ENCODE measurements around the gene ITGA6. TPM values are rescaled to one million over a fixed set of nuclear protein-coding genes. Genes with fewer than 3 reads are reported as not detected.

The ITGA6 gene
- total RNA-seq, 1 donor from 2014 or later = 35.3 TPM

DNA sequence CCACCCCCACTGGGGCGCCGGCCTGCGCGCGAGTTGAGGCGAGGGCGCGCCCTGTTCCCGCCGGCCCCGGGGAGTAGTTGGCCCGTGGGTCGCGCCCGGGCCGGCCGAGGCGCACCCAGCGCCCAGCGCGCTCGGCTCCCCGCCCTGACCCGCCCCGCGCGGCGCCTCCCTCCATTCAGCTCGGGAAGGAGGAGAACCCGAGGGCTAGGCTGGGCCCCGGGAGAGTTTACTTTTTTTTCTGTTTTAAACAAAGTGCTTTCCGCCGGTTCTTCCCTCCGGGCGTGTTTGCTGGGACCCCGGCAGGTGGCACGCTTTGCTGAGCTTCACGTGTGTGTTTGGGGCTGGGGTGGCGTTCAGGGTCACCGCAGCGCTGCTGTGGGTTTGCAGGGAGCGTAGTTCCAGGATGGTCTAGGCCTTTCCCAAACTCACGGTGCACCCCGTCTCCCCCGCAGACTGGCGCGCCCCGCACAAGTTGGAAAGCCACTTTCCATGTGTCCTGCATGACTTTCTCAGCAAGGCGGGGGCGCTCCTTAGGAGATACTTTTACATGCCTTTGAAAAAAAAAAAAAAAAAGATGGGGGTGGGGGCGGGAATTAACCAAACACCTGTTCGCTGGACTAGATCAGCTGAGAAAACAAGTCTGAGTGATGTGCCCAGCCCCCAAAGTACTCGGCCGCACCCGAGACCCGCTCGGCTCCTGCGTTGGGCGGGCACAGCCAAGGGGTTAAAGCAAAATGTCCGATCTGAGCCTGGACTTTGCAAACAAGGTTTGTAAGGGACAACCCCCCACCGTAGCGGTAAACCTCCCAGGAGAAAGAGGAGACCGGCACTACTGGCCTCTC, 825 bp downstream of the ITGA6 start:
- H4K20me1 ChIP-seq (ENCODE audit: insufficient read depth, low read length) = no peaks in the 10 kb centered on the region
- H3K27me3 ChIP-seq (ENCODE audit: insufficient read depth, low read length) = peaks cover 4% of the 10 kb centered on the region
- Mint-ChIP-seq H3K27ac (ENCODE audit: unreplicated experiment) (no peak overlapping the region), H3K9me3 (ENCODE audit: unreplicated experiment) (no peaks in the 10 kb centered on the region), H3K36me3 (ENCODE audit: low read depth, unreplicated experiment) (no peaks in the 10 kb centered on the region), H3K4me3 (ENCODE audit: unreplicated experiment) (peak overlapping the region; percentile 85), H3K27me3 (ENCODE audit: low read depth, unreplicated experiment) (peaks cover 12% of the 10 kb centered on the region), H3K4me1 (ENCODE audit: low read depth, unreplicated experiment) (peaks cover 16% of the 10 kb centered on the region)
- peak overlapping the region; percentile 78 for H3K9ac ChIP-seq (ENCODE audit: low read length)
- H3K4me1 ChIP-seq (ENCODE audit: insufficient read depth, low read length) = peaks cover 21% of the 10 kb centered on the region
- peak overlapping the region; percentile 44 for H3K27ac ChIP-seq (ENCODE audit: low read depth, low read length)
- no peaks in the 10 kb centered on the region for H3K36me3 ChIP-seq (ENCODE audit: insufficient read depth, low read length)
- peaks cover 21% of the 10 kb centered on the region for H3K79me2 ChIP-seq (ENCODE audit: insufficient read depth, low read length)
- peak overlapping the region; percentile 73 for H3K4me3 ChIP-seq (ENCODE audit: insufficient read depth, low read depth, low read length)
- no peak for TF ChIP-seq EZH2 (IDR thresholded peaks at IDR 0.05; ENCODE audit: insufficient read depth, low read length)
- TF ChIP-seq, protein P1, sequence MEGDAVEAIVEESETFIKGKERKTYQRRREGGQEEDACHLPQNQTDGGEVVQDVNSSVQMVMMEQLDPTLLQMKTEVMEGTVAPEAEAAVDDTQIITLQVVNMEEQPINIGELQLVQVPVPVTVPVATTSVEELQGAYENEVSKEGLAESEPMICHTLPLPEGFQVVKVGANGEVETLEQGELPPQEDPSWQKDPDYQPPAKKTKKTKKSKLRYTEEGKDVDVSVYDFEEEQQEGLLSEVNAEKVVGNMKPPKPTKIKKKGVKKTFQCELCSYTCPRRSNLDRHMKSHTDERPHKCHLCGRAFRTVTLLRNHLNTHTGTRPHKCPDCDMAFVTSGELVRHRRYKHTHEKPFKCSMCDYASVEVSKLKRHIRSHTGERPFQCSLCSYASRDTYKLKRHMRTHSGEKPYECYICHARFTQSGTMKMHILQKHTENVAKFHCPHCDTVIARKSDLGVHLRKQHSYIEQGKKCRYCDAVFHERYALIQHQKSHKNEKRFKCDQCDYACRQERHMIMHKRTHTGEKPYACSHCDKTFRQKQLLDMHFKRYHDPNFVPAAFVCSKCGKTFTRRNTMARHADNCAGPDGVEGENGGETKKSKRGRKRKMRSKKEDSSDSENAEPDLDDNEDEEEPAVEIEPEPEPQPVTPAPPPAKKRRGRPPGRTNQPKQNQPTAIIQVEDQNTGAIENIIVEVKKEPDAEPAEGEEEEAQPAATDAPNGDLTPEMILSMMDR (IDR thresholded peaks at IDR 0.05; ENCODE audit: insufficient read depth, low read depth, low read length) = no peak
- peak overlapping the region; percentile 93 for H2AFZ ChIP-seq (ENCODE audit: low read depth, low read length)
- FAIRE-seq = no peak
- no peaks in the 10 kb centered on the region for H3K9me3 ChIP-seq (ENCODE audit: insufficient read depth, low read depth, low read length)
- DNase-seq (ENCODE audit: low read depth) = no peak
- peak overlapping the region; percentile 92 for H3K4me2 ChIP-seq (ENCODE audit: low read length)

DNA sequence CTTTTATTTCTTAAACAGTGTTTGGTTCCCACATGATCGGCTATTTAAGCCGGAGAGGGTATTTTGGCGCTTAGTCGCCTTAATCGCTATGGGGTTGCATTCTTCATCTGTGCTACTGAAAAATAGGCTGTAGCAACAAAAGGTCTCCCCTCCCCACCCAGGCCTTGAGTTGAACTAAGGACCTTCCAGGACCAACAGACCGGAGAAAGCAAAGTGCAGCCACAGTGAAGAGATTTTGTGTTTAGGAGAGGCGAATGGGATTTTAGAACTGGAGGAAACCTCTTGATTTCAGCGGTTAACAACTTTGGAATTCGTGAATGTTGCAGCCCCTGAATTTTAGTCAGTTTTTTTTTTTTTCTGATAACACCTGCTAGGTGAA, 1.4 kb downstream of the ITGA6 start:
- Mint-ChIP-seq H3K27me3 (ENCODE audit: low read depth, unreplicated experiment) (peaks cover 12% of the 10 kb centered on the region), H3K4me3 (ENCODE audit: unreplicated experiment) (peak overlapping the region; percentile 85), H3K27ac (ENCODE audit: unreplicated experiment) (no peak overlapping the region), H3K36me3 (ENCODE audit: low read depth, unreplicated experiment) (no peaks in the 10 kb centered on the region), H3K9me3 (ENCODE audit: unreplicated experiment) (no peaks in the 10 kb centered on the region), H3K4me1 (ENCODE audit: low read depth, unreplicated experiment) (peaks cover 16% of the 10 kb centered on the region)
- no peaks in the 10 kb centered on the region for H4K20me1 ChIP-seq (ENCODE audit: insufficient read depth, low read length)
- peak overlapping the region; percentile 73 for H3K4me3 ChIP-seq (ENCODE audit: insufficient read depth, low read depth, low read length)
- peak overlapping the region; percentile 78 for H3K9ac ChIP-seq (ENCODE audit: low read length)
- H2AFZ ChIP-seq (ENCODE audit: low read depth, low read length) = peak overlapping the region; percentile 93
- peak overlapping the region; percentile 31 for H3K27ac ChIP-seq (ENCODE audit: low read depth, low read length)
- H3K9me3 ChIP-seq (ENCODE audit: insufficient read depth, low read depth, low read length) = no peaks in the 10 kb centered on the region
- no peaks in the 10 kb centered on the region for H3K36me3 ChIP-seq (ENCODE audit: insufficient read depth, low read length)
- H3K4me1 ChIP-seq (ENCODE audit: insufficient read depth, low read length) = peaks cover 21% of the 10 kb centered on the region
- no peak for DNase-seq (ENCODE audit: low read depth)
- no peak for FAIRE-seq
- H3K79me2 ChIP-seq (ENCODE audit: insufficient read depth, low read length) = peaks cover 27% of the 10 kb centered on the region
- TF ChIP-seq, protein P1 (IDR thresholded peaks at IDR 0.05; ENCODE audit: insufficient read depth, low read depth, low read length) = no peak
- TF ChIP-seq EZH2 (IDR thresholded peaks at IDR 0.05; ENCODE audit: insufficient read depth, low read length) = no peak
- H3K27me3 ChIP-seq (ENCODE audit: insufficient read depth, low read length) = peaks cover 4% of the 10 kb centered on the region
- H3K4me2 ChIP-seq (ENCODE audit: low read length) = peak overlapping the region; percentile 92

Measured in astrocyte (in vitro differentiated cells and primary cell).